ENCODE results near the gene DUSP5.

The DUSP5 gene

DNA sequence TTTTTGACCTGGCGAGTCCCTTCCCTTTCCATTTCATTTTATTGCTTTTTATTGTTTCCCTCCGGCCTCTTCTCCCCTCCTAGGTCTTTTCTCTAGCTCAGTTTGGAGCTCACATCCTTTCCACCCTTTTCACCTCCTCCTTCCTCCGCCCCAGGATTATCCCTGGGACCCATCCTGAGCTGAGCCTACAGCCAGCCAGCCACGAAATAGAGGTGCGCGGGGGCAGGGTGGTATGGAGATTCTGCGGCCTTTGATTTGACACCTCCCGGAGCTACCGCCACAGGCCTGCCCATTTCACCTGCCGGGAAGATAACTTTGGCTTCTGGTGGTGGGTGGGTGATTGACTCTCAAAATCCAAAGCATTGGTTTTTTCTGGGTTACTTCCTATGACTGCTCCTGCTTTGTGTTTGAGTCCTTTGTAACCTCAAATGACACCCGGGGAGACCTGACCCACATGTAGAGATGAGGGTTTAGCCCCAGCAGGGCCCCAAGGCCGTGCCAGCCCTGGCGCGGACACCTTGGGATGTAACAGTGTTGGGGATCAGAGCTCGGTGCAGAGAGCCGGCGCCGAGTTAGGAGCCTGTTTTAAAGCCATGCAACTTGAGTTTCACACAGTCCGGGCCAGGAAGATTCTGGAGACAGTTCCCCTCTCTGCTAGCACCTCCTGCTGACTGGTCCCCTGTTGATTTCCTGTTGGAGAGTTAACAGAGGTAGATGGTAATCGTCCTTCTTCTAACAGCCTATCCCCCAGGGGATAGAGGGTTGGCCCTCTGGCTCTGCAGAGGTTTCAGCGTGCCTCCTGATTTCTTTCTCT is 1.5 kb downstream of the DUSP5 start (continued):
- TF ChIP-seq ZNF169 (tag by site-specific recombination; IDR thresholded peaks at IDR 0.05): no peak
- TF ChIP-seq ZNF221 (tag by site-specific recombination; IDR thresholded peaks at IDR 0.05; ENCODE audit: borderline replicate concordance): no peak
- TF ChIP-seq WT1 (tag by site-specific recombination; IDR thresholded peaks at IDR 0.05): 0 out of 2 replicates have a peak, but pooled peaks have one; percentile 28
- TF ChIP-seq, protein P1, sequence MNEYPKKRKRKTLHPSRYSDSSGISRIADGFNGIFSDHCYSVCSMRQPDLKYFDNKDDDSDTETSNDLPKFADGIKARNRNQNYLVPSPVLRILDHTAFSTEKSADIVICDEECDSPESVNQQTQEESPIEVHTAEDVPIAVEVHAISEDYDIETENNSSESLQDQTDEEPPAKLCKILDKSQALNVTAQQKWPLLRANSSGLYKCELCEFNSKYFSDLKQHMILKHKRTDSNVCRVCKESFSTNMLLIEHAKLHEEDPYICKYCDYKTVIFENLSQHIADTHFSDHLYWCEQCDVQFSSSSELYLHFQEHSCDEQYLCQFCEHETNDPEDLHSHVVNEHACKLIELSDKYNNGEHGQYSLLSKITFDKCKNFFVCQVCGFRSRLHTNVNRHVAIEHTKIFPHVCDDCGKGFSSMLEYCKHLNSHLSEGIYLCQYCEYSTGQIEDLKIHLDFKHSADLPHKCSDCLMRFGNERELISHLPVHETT (tag by site-specific recombination; IDR thresholded peaks at IDR 0.05): peak; percentile 57
- TF ChIP-seq HOXC10 (CRISPR knock-in tag; IDR thresholded peaks at IDR 0.05): no peak
- 0 out of 2 replicates have a peak, but pooled peaks have one; percentile 36 for TF ChIP-seq REPIN1 (tag by site-specific recombination; IDR thresholded peaks at IDR 0.05; ENCODE audit: low read depth)
- no peak for TF ChIP-seq ZNF311 (tag by site-specific recombination; IDR thresholded peaks at IDR 0.05; ENCODE audit: borderline replicate concordance)
- TF ChIP-seq, protein P2, sequence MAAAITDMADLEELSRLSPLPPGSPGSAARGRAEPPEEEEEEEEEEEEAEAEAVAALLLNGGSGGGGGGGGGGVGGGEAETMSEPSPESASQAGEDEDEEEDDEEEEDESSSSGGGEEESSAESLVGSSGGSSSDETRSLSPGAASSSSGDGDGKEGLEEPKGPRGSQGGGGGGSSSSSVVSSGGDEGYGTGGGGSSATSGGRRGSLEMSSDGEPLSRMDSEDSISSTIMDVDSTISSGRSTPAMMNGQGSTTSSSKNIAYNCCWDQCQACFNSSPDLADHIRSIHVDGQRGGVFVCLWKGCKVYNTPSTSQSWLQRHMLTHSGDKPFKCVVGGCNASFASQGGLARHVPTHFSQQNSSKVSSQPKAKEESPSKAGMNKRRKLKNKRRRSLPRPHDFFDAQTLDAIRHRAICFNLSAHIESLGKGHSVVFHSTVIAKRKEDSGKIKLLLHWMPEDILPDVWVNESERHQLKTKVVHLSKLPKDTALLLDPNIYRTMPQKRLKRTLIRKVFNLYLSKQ (tag by site-specific recombination; IDR thresholded peaks at IDR 0.05; ENCODE audit: borderline replicate concordance): no peak
- TF ChIP-seq ZNF707 (tag by site-specific recombination; IDR thresholded peaks at IDR 0.05): no peak
- no peak for TF ChIP-seq ZNF391 (tag by site-specific recombination; IDR thresholded peaks at IDR 0.05; ENCODE audit: borderline replicate concordance, low read depth)
- TF ChIP-seq ZSCAN30 (tag by site-specific recombination; IDR thresholded peaks at IDR 0.05): 0 out of 2 replicates have a peak, but pooled peaks have one; percentile 14
- TF ChIP-seq, protein P3, sequence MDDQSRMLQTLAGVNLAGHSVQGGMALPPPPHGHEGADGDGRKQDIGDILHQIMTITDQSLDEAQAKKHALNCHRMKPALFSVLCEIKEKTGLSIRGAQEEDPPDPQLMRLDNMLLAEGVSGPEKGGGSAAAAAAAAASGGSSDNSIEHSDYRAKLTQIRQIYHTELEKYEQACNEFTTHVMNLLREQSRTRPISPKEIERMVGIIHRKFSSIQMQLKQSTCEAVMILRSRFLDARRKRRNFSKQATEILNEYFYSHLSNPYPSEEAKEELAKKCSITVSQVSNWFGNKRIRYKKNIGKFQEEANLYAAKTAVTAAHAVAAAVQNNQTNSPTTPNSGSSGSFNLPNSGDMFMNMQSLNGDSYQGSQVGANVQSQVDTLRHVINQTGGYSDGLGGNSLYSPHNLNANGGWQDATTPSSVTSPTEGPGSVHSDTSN (CRISPR knock-in tag; IDR thresholded peaks at IDR 0.05): no peak
- TF ChIP-seq, protein P4, sequence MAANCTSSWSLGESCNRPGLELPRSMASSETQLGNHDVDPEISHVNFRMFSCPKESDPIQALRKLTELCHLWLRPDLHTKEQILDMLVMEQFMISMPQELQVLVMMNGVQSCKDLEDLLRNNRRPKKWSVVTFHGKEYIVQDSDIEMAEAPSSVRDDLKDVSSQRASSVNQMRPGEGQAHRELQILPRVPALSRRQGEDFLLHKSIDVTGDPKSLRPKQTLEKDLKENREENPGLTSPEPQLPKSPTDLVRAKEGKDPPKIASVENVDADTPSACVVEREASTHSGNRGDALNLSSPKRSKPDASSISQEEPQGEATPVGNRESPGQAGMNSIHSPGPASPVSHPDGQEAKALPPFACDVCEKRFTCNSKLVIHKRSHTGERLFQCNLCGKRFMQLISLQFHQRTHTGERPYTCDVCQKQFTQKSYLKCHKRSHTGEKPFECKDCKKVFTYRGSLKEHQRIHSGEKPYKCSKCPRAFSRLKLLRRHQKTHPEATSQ (tag by site-specific recombination; IDR thresholded peaks at IDR 0.05): no peak
- no peak for TF ChIP-seq ZNF184 (tag by site-specific recombination; IDR thresholded peaks at IDR 0.05)
- TF ChIP-seq, protein P5, sequence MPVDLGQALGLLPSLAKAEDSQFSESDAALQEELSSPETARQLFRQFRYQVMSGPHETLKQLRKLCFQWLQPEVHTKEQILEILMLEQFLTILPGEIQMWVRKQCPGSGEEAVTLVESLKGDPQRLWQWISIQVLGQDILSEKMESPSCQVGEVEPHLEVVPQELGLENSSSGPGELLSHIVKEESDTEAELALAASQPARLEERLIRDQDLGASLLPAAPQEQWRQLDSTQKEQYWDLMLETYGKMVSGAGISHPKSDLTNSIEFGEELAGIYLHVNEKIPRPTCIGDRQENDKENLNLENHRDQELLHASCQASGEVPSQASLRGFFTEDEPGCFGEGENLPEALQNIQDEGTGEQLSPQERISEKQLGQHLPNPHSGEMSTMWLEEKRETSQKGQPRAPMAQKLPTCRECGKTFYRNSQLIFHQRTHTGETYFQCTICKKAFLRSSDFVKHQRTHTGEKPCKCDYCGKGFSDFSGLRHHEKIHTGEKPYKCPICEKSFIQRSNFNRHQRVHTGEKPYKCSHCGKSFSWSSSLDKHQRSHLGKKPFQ (tag by site-specific recombination; IDR thresholded peaks at IDR 0.05): no peak
- TF ChIP-seq ZNF558 (tag by site-specific recombination; IDR thresholded peaks at IDR 0.05): no peak
- TF ChIP-seq, protein P6, sequence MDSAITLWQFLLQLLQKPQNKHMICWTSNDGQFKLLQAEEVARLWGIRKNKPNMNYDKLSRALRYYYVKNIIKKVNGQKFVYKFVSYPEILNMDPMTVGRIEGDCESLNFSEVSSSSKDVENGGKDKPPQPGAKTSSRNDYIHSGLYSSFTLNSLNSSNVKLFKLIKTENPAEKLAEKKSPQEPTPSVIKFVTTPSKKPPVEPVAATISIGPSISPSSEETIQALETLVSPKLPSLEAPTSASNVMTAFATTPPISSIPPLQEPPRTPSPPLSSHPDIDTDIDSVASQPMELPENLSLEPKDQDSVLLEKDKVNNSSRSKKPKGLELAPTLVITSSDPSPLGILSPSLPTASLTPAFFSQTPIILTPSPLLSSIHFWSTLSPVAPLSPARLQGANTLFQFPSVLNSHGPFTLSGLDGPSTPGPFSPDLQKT (IDR thresholded peaks at IDR 0.05; ENCODE audit: borderline replicate concordance, low read depth, low read length): no peak
- peak; percentile 94 for TF ChIP-seq PRDM1 (tag by site-specific recombination; IDR thresholded peaks at IDR 0.05)
- TF ChIP-seq YY1 (tag by site-specific recombination; IDR thresholded peaks at IDR 0.05): no peak
- TF ChIP-seq ZNF621 (tag by site-specific recombination; IDR thresholded peaks at IDR 0.05): no peak
- no peak for TF ChIP-seq ZNF626 (tag by site-specific recombination; IDR thresholded peaks at IDR 0.05)
- TF ChIP-seq, protein P7, sequence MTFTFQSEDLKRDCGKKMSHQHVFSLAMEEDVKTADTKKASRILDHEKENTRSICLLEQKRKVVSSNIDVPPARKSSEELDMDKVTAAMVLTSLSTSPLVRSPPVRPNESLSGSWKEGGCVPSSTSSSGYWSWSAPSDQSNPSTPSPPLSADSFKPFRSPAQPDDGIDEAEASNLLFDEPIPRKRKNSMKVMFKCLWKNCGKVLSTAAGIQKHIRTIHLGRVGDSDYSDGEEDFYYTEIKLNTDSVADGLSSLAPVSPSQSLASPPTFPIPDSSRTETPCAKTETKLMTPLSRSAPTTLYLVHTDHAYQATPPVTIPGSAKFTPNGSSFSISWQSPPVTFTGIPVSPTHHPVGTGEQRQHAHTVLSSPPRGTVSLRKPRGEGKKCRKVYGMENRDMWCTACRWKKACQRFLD (tag by site-specific recombination; IDR thresholded peaks at IDR 0.05): no peak
- no peak for TF ChIP-seq ZNF37A (tag by site-specific recombination; IDR thresholded peaks at IDR 0.05)
- TF ChIP-seq ZBTB17 (tag by site-specific recombination; IDR thresholded peaks at IDR 0.05): peak; percentile 85
- TF ChIP-seq, protein P8, sequence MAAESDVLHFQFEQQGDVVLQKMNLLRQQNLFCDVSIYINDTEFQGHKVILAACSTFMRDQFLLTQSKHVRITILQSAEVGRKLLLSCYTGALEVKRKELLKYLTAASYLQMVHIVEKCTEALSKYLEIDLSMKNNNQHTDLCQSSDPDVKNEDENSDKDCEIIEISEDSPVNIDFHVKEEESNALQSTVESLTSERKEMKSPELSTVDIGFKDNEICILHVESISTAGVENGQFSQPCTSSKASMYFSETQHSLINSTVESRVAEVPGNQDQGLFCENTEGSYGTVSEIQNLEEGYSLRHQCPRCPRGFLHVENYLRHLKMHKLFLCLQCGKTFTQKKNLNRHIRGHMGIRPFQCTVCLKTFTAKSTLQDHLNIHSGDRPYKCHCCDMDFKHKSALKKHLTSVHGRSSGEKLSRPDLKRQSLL (tag by site-specific recombination; IDR thresholded peaks at IDR 0.05): 0 out of 2 replicates have a peak, but pooled peaks have one; percentile 28
- no peak; the same call in 1 of the 2 replicates for TF ChIP-seq ZFP69B (tag by site-specific recombination; IDR thresholded peaks at IDR 0.05)
- TF ChIP-seq YY2 (tag by site-specific recombination; IDR thresholded peaks at IDR 0.05): no peak
